ENCODE results near the gene CD5L. TPM values are rescaled to one million over a fixed set of nuclear protein-coding genes. Genes with fewer than 3 reads are reported as not detected.

CD5L gene
- total and polyA plus RNA-seq, 2 of the 8 experiments (the other 6 are each of a cell fraction or from before 2014, with no cell fraction given), result not detected

DNA sequence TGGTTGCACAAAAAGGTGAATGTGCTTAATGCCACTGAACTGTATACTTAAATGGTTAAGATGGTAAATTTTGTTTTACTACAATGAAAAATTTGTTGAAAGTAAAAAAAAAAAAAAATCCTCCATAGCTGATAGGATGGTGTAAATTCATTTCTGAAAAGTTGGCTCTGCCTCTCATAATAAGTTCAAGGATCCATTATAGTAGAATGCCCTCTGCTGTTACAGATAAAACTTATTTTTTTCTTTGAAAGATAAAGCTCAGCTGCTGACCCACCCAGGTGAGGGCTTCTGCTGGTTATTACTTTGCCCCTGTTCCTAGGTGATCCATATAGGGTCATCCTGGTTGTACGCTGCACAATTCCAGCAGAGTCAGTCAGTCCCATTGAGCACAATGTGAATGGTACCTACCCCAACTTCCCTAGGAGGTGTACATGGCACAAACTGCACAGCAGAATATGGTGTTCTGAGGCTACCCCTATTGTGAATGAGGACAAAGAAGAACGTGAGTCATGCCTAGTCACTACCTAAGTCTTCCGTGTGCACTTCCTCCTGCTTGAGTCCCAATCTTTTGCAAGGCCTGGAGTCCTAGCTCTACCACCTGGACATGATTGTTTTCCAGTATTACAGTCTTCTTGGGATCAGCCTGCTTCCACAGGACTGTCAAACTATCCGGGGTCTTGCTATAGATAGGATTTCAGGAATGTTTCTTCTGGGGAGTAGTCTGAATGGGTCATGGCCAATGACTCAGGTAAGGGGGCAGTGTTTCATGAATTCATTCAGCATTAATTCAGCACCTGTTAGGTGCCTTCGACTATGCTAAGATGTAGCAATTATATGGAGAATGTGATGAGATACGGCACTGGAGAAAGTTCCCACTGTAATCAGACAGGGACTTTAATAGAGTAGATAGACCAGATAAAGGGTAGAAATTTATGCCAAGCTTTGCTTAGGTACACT, 20.8 kb upstream of the CD5L start:
- no peaks in the 10 kb centered on the region for H3K36me3 ChIP-seq (ENCODE audit: control insufficient read depth in 2 of 4, insufficient read depth in 4 of 4, low read length in 3 of 4)
- H4K5ac ChIP-seq (ENCODE audit: insufficient read length, low read depth, low read length), result no peak overlapping the region
- no peak overlapping the region for H3K23ac ChIP-seq (ENCODE audit: insufficient read length)
- no peaks in the 10 kb centered on the region for H3K79me2 ChIP-seq (ENCODE audit: control insufficient read depth in 1 of 2, insufficient read depth in 2 of 2, low read length in 2 of 2)
- H3K27me3 ChIP-seq (replicated peaks in 1 of 4; ENCODE audit: control insufficient read depth in 3 of 4, extremely low read depth in 1 of 4, insufficient read depth in 3 of 4, low read length in 3 of 4), result no peaks in the 10 kb centered on the region
- no peak overlapping the region for H3K4ac ChIP-seq (replicated peaks; ENCODE audit: insufficient read length, low read depth, low read length)
- H3K27ac ChIP-seq (ENCODE audit: low read depth, low read length), result no peak overlapping the region
- H3K14ac ChIP-seq (ENCODE audit: insufficient read length), result no peak overlapping the region
- 92% methylated on average over 6 of the region's 6 CpGs; no CpG with 5 or more reads in 1 of the 2 experiments for WGBS, 2 experiments (ENCODE audit: extremely low coverage in 1 of 2, insufficient coverage in 1 of 2, insufficient read length in 1 of 2, insufficient replicate concordance in 2 of 2, low coverage in 1 of 2, low lambda C conversion rate in 2 of 2, missing lambda C conversion rate in 1 of 2)
- POLR2A ChIA-PET (ENCODE audit: partially characterized antibody), result interaction anchor here (0.6 kb wide), 1 partner anchor 119 kb away, joined by 3 read pairs; no protein-coding TSS in a partner anchor
- H3K56ac ChIP-seq (replicated peaks; ENCODE audit: insufficient read length, low read depth, low read length), result no peak overlapping the region
- H2BK15ac ChIP-seq (ENCODE audit: low read length), result no peak overlapping the region
- H4K91ac ChIP-seq (replicated peaks; ENCODE audit: insufficient read length, low read length), result no peak overlapping the region
- H3K4me1 ChIP-seq (replicated peaks in 1 of 4; ENCODE audit: control insufficient read depth in 3 of 4, insufficient read depth in 4 of 4, low read length in 3 of 4), result no peaks in the 10 kb centered on the region
- DNase-seq (ENCODE audit: low read depth in 1 of 2, low spot score in 2 of 2) (no peak), FAIRE-seq (no peak)
- H2BK20ac ChIP-seq (ENCODE audit: low read length), result no peak overlapping the region
- CTCF ChIA-PET (ENCODE audit: partially characterized antibody), result no interaction called here
- no peaks in the 10 kb centered on the region for H3K23me2 ChIP-seq (ENCODE audit: low read depth, low read length)
- H3K4me2 ChIP-seq (ENCODE audit: insufficient read depth in 1 of 2, low read depth in 2 of 2, low read length in 2 of 2), result no peak overlapping the region
- H2AK5ac ChIP-seq (ENCODE audit: low read depth, low read length), result no peak overlapping the region
- no peak overlapping the region for H4K8ac ChIP-seq (ENCODE audit: extremely low read depth, insufficient read depth, low read length)
- TF ChIP-seq, protein P1, sequence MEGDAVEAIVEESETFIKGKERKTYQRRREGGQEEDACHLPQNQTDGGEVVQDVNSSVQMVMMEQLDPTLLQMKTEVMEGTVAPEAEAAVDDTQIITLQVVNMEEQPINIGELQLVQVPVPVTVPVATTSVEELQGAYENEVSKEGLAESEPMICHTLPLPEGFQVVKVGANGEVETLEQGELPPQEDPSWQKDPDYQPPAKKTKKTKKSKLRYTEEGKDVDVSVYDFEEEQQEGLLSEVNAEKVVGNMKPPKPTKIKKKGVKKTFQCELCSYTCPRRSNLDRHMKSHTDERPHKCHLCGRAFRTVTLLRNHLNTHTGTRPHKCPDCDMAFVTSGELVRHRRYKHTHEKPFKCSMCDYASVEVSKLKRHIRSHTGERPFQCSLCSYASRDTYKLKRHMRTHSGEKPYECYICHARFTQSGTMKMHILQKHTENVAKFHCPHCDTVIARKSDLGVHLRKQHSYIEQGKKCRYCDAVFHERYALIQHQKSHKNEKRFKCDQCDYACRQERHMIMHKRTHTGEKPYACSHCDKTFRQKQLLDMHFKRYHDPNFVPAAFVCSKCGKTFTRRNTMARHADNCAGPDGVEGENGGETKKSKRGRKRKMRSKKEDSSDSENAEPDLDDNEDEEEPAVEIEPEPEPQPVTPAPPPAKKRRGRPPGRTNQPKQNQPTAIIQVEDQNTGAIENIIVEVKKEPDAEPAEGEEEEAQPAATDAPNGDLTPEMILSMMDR (IDR thresholded peaks at IDR 0.05; ENCODE audit: control extremely low read depth in 1 of 3, insufficient read depth in 1 of 3, low read depth in 1 of 3, low read length in 3 of 3), result no peak
- H2BK120ac ChIP-seq (replicated peaks; ENCODE audit: low read depth, low read length), result no peak overlapping the region
- no peak overlapping the region for H2BK5ac ChIP-seq (ENCODE audit: low read depth, low read length)
- no peak overlapping the region for H3K18ac ChIP-seq (ENCODE audit: extremely low read depth, low read length)
- H3K79me1 ChIP-seq (ENCODE audit: low read depth, low read length), result no peaks in the 10 kb centered on the region
- H3K9me3 ChIP-seq (ENCODE audit: insufficient read depth in 2 of 2, low read depth in 1 of 2, low read length in 1 of 2), result no peaks in the 10 kb centered on the region
- no peak overlapping the region for H2AFZ ChIP-seq (ENCODE audit: low read length)
- no peak overlapping the region for H3K9ac ChIP-seq (replicated peaks in 1 of 4; ENCODE audit: extremely low read depth in 1 of 4, low read depth in 3 of 4, low read length in 3 of 4)
- no peaks in the 10 kb centered on the region for H4K20me1 ChIP-seq (replicated peaks in 1 of 2; ENCODE audit: control insufficient read depth in 1 of 2, insufficient read depth in 2 of 2, low read length in 2 of 2)
- H3K4me3 ChIP-seq (ENCODE audit: extremely low read depth in 1 of 4, insufficient read depth in 2 of 4, low read depth in 3 of 4, low read length in 4 of 4), result no peak overlapping the region
- no peak overlapping the region for H2BK12ac ChIP-seq (ENCODE audit: low read depth, low read length)
